ENCODE data around the gene SLC23A2. TPM values are rescaled to one million over a fixed set of nuclear protein-coding genes. Genes with fewer than 3 reads are reported as not detected.

The SLC23A2 gene
- total and polyA plus RNA-seq, 4 donors = 9.1 to 48.4 (median 14.7) TPM

DNA sequence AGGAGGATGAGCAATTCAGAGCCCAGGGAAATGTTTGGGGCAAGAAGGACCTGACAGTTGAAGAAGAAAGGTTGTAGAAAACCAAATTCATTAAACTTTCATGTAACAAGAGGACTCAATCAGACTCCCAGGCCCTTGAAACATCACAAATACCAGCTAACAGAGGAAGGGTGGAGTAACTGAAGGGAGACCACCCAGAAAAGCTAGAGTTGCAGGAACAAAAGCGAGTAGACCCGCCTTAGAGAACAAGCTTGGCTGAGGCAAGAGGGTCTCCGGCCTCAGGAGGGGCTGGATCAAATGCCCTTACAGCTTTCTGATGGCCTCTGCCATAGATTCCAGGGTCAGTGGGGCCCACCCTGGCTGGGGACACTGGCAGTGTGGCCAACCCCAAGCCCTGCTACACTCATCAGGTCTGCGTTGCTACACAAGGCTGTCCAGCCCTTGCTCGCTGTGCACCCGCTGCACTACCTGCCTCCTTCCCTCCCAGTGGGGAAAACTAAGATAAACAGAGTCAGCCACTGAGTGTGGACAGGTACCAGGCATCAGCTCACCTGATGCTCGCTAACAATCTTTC lies 110.0 kb downstream of the SLC23A2 start:
- WGBS = 98% methylated on average over 7 of the region's 7 CpGs
- Histone ChIP-seq H3K36me3 (ENCODE audit: control insufficient read depth in 4 of 4, insufficient read depth in 3 of 4, low read depth in 1 of 4, low read length in 3 of 4) (peaks cover 8 to 62% (median 34%) of the 10 kb centered on the region in 4 donors), H3K9me3 (ENCODE audit: control insufficient read depth in 4 of 4, low read length in 3 of 4) (no peaks in the 10 kb centered on the region), H3K4me1 (ENCODE audit: control insufficient read depth in 4 of 4, insufficient read depth in 4 of 4, low read length in 3 of 4) (no peaks in the 10 kb centered on the region), H3K4me3 (ENCODE audit: low read depth in 1 of 3, low read length in 3 of 3) (no peak overlapping the region), H3K27me3 (ENCODE audit: control insufficient read depth in 4 of 4, insufficient read depth in 4 of 4, low read length in 3 of 4) (no peaks in the 10 kb centered on the region), H3K9ac (ENCODE audit: low read depth in 1 of 2, low read length in 2 of 2) (no peak overlapping the region), H3K27ac (ENCODE audit: low read depth in 1 of 2, low read length in 2 of 2) (no peak overlapping the region)
- no peak for DNase-seq (ENCODE audit: low spot score)
- no peak for TF ChIP-seq JUND (IDR thresholded peaks at IDR 0.05)
- TF ChIP-seq HNF4A (conservative IDR thresholded peaks at IDR 0.05) = no peak
- TF ChIP-seq, protein P1, sequence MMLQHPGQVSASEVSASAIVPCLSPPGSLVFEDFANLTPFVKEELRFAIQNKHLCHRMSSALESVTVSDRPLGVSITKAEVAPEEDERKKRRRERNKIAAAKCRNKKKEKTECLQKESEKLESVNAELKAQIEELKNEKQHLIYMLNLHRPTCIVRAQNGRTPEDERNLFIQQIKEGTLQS (IDR thresholded peaks at IDR 0.05) = no peak
- no peak for TF ChIP-seq SP1 (IDR thresholded peaks at IDR 0.05)
- no peak for TF ChIP-seq YY1 (IDR thresholded peaks at IDR 0.05)
- TF ChIP-seq NR2F2 (IDR thresholded peaks at IDR 0.05) = no peak
- TF ChIP-seq, protein P2, sequence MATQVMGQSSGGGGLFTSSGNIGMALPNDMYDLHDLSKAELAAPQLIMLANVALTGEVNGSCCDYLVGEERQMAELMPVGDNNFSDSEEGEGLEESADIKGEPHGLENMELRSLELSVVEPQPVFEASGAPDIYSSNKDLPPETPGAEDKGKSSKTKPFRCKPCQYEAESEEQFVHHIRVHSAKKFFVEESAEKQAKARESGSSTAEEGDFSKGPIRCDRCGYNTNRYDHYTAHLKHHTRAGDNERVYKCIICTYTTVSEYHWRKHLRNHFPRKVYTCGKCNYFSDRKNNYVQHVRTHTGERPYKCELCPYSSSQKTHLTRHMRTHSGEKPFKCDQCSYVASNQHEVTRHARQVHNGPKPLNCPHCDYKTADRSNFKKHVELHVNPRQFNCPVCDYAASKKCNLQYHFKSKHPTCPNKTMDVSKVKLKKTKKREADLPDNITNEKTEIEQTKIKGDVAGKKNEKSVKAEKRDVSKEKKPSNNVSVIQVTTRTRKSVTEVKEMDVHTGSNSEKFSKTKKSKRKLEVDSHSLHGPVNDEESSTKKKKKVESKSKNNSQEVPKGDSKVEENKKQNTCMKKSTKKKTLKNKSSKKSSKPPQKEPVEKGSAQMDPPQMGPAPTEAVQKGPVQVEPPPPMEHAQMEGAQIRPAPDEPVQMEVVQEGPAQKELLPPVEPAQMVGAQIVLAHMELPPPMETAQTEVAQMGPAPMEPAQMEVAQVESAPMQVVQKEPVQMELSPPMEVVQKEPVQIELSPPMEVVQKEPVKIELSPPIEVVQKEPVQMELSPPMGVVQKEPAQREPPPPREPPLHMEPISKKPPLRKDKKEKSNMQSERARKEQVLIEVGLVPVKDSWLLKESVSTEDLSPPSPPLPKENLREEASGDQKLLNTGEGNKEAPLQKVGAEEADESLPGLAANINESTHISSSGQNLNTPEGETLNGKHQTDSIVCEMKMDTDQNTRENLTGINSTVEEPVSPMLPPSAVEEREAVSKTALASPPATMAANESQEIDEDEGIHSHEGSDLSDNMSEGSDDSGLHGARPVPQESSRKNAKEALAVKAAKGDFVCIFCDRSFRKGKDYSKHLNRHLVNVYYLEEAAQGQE (IDR thresholded peaks at IDR 0.05) = no peak
- no peak for TF ChIP-seq EGR1 (IDR thresholded peaks at IDR 0.05; ENCODE audit: low read depth in 2 of 2)
- TF ChIP-seq HNF4G (IDR thresholded peaks at IDR 0.05) = no peak
- TF ChIP-seq, protein P3, sequence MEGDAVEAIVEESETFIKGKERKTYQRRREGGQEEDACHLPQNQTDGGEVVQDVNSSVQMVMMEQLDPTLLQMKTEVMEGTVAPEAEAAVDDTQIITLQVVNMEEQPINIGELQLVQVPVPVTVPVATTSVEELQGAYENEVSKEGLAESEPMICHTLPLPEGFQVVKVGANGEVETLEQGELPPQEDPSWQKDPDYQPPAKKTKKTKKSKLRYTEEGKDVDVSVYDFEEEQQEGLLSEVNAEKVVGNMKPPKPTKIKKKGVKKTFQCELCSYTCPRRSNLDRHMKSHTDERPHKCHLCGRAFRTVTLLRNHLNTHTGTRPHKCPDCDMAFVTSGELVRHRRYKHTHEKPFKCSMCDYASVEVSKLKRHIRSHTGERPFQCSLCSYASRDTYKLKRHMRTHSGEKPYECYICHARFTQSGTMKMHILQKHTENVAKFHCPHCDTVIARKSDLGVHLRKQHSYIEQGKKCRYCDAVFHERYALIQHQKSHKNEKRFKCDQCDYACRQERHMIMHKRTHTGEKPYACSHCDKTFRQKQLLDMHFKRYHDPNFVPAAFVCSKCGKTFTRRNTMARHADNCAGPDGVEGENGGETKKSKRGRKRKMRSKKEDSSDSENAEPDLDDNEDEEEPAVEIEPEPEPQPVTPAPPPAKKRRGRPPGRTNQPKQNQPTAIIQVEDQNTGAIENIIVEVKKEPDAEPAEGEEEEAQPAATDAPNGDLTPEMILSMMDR (IDR thresholded peaks at IDR 0.05; ENCODE audit: low read depth, low read length, missing input control) = no peak
- TF ChIP-seq RXRA (IDR thresholded peaks at IDR 0.05) = no peak
- no peak for TF ChIP-seq GABPA (IDR thresholded peaks at IDR 0.05 in 1 of 2, conservative IDR thresholded peaks at IDR 0.05 in 1 of 2)
- TF ChIP-seq, protein P4, sequence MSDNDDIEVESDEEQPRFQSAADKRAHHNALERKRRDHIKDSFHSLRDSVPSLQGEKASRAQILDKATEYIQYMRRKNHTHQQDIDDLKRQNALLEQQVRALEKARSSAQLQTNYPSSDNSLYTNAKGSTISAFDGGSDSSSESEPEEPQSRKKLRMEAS (IDR thresholded peaks at IDR 0.05) = no peak
- TF ChIP-seq, protein P5, sequence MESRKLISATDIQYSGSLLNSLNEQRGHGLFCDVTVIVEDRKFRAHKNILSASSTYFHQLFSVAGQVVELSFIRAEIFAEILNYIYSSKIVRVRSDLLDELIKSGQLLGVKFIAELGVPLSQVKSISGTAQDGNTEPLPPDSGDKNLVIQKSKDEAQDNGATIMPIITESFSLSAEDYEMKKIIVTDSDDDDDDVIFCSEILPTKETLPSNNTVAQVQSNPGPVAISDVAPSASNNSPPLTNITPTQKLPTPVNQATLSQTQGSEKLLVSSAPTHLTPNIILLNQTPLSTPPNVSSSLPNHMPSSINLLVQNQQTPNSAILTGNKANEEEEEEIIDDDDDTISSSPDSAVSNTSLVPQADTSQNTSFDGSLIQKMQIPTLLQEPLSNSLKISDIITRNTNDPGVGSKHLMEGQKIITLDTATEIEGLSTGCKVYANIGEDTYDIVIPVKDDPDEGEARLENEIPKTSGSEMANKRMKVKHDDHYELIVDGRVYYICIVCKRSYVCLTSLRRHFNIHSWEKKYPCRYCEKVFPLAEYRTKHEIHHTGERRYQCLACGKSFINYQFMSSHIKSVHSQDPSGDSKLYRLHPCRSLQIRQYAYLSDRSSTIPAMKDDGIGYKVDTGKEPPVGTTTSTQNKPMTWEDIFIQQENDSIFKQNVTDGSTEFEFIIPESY (IDR thresholded peaks at IDR 0.05) = no peak
- no peak for TF ChIP-seq TAF1 (conservative IDR thresholded peaks at IDR 0.05)
- TF ChIP-seq RAD21 (IDR thresholded peaks at IDR 0.05) = no peak

Data from liver (tissue), 9 donors.